22Rv1 (cell line): ENCODE results near the gene GSTP1.
"Not testable (repeated sequence)": the region's sequence is repeated elsewhere in the genome, so short reads cannot be mapped to it uniquely, and the experiment has no call there.

Source experiments
- ZFX ChIP-seq: fragments of 450-650 bp; IDR thresholded peaks from 2 replicates; pipeline ENCODE4 v1.6.1; 2017; ENCODE audit warnings: antibody characterized with exemption, borderline replicate concordance
- TF ChIP-seq, protein P1 (sequence below): fragments of 450-650 bp; IDR thresholded peaks from 2 replicates; pipeline ENCODE4 v1.5.1; 2017; ENCODE audit warnings: mild to moderate bottlenecking

DNA sequence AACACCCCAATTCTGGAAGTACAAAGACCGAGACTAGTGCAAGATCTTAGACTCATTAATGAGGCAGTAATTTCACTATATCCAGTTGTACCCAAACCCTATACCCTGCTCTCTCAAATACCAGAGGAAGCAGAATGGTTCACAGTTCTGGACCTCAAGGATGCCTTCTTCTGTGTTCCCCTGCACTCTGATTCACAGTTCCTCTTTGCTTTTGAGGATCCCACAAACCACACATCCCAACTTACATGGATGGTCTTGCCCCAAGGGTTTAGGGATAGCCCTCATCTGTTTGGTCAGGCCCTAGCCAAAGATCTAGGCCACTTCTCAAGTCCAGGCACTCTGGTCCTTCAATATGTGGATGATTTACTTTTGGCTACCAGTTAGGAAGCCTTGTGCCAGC, 40.2 kb downstream of the GSTP1 start:
- TF ChIP-seq, protein P1, sequence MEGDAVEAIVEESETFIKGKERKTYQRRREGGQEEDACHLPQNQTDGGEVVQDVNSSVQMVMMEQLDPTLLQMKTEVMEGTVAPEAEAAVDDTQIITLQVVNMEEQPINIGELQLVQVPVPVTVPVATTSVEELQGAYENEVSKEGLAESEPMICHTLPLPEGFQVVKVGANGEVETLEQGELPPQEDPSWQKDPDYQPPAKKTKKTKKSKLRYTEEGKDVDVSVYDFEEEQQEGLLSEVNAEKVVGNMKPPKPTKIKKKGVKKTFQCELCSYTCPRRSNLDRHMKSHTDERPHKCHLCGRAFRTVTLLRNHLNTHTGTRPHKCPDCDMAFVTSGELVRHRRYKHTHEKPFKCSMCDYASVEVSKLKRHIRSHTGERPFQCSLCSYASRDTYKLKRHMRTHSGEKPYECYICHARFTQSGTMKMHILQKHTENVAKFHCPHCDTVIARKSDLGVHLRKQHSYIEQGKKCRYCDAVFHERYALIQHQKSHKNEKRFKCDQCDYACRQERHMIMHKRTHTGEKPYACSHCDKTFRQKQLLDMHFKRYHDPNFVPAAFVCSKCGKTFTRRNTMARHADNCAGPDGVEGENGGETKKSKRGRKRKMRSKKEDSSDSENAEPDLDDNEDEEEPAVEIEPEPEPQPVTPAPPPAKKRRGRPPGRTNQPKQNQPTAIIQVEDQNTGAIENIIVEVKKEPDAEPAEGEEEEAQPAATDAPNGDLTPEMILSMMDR: not testable (repeated sequence)
- not testable (repeated sequence) for TF ChIP-seq ZFX
